HT1080 (cell line): ENCODE measurements around the gene FRMPD4. TPM values are rescaled to one million over a fixed set of nuclear protein-coding genes. Genes with fewer than 3 reads are reported as not detected.
A peak's percentile ranks its signal among the peaks of the same experiment; 100 is the strongest.

Experiments
- DNase-seq: peaks from one replicate; pipeline ENCODE4 v3.0.0-alpha.2; 2015; ENCODE audit warnings: low read depth
- total RNA-seq: library from RNA; depleted of rRNA; stranded (reverse); fragments of >200 nt; shearing (Covaris generic); gene quantifications from 2 replicates; pipeline ENCODE4 v1.2.3, GENCODE V29; 2014

The FRMPD4 gene
- total RNA-seq, 1 experiment from 2014 or later: 0.19 TPM

DNA sequence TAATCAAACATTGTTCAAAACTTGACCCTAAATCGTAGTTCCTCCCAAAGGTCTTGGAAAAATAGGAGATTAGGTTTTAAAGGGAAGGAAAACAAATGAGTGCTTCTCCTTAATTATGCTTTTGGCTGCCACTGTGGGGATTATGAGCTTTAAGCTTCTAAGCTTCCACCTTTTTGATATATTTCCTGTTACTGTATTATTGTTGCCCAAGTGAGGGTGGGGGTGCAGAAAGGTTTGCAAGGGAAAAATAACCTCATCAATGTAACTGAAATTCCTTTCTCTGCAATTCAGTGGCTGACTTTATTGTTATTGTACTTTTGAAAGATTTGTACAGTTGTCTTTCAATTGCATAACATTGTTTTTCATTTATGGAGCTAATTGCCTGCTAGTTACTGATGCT is 285.1 kb downstream of the FRMPD4 start:
- DNase-seq: no peak

DNA sequence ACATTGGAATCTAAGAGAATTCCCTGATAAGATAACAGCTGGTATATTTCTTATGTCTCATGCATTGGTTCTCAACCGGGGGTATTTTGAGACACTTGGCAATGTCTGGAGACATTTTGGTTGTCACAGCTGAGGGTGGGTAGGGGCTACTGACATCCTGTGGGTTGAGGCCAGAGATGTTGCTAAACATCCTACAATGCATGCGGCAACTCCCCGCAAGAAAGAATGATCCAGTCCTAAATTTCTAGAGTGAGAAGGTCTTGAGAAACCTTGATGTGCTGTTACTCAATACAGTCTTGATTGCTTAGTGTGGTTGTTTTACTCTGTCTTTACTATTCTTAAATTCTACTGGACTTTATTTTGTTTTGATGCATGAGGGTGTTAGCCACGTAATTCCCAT is 287.2 kb downstream of the FRMPD4 start:
- no peak for DNase-seq

DNA sequence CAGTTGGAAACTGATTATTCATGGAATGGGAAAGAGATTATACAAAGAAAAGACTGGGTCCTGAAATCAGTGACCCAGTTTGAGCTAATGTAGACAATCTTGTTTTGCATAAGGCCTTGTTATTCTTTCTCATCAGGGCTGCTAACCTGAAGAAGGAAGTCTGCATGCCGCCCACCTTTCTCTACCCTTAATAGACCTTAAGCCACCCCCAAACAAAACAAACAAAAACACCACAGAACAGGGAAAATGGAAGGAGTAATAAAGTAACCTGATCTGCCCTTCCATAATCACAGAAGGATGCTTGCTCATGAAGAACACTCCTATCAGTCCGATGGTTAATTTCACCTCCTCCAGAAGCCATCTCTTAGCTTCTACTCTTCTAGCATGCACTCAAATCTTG is 288.1 kb downstream of the FRMPD4 start:
- no peak for DNase-seq

DNA sequence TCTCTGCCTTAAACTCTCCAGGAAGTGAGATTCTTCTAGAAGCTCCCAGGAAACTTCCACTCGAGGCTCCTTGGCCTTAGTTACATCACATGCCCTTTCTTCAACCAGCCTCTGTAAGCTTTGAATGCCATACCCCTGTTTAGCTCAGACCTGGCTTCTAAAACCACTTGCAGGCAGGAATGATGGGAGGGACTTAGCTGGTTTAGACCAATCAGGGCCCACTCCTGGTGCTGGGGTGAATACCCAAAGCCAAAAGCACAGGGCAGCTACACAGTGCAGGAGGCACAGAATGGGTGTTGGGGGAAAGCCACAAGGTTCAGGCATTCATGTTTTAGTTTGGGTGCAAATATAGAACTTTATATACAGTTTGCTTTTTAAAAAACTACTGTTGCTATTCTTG is 296.2 kb downstream of the FRMPD4 start:
- no peak for DNase-seq

DNA sequence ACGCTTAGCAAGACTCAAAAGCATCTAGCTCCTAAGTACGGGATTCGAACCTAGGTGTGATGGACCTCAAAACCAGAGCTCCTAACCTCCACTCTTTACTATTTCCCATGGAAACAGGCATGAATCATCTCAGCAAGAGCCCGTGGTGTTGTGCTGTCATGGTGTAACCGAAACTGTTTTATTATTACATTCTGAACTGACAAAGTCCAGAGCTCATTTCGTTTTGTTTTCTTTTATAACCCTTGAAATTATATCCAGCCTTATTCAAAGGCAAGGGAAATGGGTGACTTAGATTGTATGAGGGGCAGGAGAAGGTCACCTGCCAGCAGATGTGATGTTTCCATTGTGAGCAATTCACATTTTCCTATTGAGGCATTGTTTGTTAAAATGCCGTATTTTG is 301.1 kb downstream of the FRMPD4 start:
- no peak for DNase-seq

DNA sequence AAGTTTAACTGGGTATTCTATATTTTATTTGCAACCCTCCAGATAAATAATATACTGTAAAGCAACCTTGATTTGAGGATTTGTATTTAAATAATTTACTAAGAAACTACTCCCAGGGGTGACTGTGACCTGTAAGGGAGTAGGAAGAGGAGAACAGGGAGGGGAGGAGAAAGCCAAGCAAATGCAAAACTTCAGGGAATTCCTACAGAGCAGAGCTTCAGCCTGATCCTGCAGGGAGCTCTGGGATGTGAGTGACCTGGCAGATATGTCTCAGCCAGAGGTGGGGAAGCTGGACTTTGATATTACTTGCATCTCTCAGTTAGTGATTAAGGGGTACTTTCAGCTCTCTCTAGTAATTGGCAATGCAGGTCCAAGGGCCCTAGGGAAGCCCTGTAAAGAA is 302.0 kb downstream of the FRMPD4 start:
- no peak for DNase-seq

DNA sequence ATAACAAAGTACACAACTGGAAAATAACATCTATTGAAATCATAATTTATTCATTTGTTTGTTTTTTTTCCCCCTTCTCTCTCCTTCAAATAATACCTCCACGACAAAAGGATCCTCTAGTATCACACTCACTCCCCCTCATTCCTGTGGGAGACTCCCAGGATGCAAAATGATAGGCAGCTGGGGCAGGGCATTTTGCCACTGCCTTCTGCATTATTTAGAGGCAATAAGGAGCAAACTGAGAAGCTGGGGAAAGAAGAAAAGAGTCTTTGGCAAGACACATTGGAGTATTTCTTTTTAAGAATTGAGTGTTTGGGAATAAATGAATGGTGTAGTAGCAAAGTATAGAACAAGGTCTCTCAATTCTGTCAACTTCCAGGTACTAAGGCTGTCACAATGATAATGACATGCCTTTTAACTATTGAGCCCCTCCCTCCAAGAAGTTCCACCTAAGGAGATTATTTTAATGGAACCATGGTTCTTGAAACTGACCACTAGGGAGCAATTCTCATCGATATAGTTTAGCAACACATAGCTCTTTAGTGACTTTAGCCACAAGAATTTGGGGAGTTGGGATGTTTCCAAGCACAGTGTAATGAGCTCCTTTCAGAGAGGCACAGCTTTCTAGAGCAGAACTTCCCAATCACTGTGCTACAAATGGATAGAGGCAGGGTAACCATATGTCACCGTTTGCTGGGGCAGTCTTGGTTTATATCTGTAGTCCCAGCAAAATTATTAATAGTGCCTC is 303.3 kb downstream of the FRMPD4 start:
- peak; percentile 42 for DNase-seq

DNA sequence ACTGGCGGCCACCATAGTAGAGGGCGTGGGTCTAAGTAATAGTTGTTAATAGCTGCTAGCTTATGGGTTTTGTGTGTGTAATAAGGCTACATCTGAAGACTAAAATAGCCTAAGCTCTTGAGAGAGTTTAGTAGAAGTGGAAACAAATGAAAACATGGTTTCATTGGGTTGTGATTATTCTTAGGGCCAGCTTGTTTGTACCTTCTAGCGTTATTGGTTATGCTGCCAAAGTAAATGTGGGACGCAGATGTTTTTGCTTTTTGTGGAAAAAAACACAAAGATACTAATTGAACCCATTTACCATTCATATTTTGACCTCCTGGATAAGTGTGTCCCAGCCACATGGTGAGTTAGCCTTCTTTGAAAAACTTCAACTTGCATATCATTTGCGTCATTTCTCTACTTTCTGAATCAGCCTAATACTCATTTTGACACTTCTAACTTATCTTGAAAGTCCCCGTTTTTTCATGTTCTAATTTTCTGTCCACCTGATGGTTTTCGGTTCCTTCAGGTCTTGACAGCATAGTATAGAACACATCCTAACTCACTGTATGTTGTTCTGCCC is 305.3 kb downstream of the FRMPD4 start:
- no peak for DNase-seq

DNA sequence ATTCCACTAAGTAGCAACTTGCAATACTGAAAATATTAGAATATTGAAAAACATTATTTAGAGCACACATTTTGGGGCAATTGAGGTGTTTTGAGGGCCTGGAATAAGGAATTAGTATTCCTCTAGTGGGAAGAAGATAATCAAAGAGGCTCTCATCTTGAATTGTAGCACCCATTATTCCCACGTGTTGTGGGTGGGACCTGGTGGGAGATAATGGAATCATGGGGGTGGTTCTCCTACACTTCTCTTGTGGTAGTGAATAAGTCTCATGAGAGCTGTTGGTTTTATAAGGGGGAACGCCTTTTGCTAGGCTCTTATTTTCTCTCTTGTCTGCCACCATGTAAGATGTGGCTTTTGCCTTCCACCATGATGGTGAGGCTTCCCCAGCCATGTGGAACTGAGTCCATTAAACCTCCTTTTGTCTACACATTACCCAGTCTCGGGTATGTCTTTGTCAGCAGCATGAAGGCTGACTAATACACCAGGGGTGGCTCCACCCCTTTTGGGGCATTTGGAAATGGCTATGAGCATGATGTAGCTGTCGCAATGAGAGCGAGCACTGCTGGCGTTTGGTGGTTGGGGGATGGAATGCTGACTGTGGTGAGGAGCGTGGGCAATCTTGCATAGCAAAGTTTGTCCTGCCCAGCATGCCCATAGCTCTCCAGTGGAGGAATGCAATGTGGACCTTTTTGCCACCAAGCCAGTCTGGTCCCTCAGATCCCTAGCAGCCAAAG is 308.2 kb downstream of the FRMPD4 start:
- peak; percentile 53 for DNase-seq

DNA sequence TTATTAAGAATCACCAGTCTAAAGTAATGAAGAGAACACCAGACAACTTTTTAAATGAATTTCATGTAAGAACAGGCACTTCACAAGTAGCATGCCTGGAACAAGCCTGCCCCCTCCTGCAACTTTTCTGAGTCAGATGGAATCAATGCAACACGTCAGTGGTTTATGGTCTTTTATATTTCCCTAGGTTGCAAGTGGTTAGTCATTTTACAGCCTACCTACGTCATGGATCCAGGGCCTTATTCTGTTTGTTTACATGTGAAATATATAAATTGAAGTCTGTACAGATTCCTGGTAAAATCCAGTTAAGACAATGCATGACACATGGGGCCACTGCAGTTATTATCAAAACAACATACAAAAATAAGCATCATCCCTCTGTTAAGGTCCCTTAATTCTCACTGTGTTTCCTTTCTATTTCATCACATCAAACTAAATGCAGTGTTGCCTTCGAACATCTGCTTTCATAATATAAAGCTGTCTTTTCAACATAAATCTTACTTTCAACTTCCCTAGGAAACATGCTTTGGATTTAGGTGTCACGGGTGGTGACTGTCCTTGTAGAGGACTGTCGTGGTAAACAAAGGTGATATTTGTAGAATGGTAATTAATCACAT is 309.3 kb downstream of the FRMPD4 start:
- DNase-seq: peak; percentile 79

DNA sequence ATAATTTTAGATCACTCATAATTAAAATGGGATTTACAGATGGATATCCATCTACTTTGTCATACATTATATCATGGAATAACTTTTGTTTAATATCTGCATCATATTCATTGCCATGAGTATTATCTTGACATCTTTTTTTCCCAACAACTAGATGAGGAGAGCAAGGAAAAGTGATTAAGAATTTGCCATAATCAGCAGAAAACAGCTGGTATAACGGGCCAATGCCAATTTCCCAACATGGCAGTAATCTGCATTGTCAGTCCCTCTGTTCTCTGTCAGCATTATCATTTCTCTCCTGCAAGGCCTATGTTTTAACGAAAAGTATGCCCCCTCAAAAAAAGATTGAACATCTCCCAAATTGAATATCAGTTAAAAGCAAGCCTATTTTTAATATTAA is 314.0 kb downstream of the FRMPD4 start:
- DNase-seq: no peak

DNA sequence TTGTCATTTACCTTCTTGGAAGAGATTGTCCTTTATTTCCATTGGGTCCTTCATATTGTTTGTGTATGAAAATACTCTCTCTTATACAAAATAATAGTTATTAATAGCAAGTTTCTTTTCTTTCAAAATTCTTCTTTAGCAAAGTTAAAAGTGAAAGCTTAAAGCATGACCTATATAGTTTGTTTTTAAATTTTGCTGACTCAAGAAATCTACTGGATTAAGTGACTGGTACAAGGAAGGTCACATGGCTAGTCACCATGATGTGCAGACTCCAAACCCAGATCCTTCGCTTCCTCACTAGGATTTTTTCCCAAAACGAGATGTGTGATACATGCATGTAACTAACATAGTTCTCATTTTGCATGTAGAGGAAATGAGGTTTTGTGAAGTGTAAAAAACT is 322.7 kb downstream of the FRMPD4 start:
- DNase-seq: no peak

DNA sequence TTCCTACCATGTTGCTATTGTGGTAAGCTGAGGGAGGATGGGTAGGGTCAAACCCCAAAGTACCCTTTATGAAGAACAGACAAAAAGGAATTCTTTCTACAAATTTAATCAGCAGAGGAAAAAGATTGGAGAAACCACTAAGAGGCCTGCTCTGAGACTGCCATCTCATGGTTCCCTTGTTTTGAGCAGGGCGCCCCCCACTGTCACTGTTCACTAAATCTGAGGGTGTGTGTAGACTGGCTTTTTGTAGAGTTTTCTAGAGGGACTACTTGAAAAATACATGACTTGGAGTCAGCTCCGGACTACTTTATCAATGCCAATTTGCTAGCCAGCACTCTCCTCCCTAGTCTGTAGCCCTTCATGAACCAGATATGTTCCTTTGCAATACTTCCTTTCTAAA is 324.8 kb downstream of the FRMPD4 start:
- DNase-seq: no peak

DNA sequence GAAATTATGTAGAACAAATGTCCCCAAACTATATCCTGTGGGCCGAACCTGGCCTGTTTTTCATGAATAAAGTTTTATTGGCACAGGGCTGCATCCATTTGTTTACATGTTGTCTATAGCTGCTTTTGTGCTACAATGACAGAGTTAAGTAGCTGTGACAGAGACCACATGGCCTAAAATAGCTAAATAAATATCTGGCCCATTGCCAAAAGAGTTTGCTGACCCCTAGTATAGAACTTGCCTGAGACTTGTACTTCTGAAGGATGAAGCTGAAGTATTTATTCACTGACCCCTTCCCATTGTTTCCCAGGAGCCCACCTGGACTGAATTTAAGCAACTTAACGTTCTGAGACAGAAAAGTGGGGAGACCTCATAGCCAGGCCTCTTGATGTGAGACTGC is 325.6 kb downstream of the FRMPD4 start:
- no peak for DNase-seq

DNA sequence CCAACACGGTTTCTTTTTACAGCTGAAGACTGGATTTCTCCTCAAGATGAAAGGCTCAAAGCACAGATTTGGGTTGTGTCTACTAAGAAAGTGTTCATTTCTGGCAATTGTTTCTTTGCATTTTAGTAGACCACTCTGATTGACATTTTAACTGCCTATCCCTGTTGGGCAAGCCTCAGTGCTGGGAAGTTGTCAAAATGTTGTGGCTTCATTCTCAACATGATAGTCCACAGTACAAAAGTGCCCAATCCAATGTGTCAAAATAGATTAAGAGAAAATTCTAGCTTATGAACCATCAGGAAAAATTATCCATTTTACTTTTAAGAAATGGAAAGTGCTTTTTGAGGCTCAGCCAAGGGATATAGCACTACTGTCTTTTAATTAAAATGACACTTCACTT is 329.0 kb downstream of the FRMPD4 start:
- no peak for DNase-seq

DNA sequence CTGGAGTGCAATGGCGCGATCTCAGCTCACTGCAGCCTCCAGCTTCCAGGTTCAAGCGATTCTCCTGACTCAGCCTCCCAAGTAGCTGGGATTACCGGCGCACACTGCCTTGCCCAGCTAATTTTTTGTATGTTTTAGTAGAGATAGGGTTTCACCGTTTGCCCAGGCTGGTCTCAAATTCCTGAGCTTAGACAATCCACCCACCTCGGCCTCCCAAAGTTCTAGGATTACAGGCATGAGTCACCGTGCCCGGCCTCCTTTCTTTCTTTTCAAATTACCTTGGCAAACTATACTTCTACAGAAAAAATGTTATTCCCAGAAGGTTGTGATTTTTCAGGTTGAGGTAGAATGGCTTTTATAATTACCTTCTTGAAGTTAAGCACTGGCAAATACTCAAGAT is 331.0 kb downstream of the FRMPD4 start:
- DNase-seq: peak; percentile 58

DNA sequence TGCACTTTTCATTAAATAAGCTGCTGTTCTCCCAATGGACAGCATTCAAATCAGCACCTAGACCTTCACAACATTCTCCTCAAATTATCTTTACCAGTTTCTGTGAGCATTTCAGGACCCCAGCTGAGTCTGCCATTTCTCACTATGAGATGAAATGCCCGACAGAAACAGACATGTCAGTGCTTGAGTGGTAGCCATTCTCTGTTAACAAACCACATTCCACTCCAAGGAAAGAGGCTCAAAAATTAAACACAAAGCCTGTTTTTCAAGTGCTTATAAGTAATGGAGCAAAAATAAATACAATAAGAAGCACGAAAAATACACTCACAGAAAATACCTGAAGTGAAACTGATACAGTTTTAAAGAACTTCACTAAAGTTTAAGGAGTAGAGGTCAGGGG is 332.8 kb downstream of the FRMPD4 start:
- DNase-seq: no peak

DNA sequence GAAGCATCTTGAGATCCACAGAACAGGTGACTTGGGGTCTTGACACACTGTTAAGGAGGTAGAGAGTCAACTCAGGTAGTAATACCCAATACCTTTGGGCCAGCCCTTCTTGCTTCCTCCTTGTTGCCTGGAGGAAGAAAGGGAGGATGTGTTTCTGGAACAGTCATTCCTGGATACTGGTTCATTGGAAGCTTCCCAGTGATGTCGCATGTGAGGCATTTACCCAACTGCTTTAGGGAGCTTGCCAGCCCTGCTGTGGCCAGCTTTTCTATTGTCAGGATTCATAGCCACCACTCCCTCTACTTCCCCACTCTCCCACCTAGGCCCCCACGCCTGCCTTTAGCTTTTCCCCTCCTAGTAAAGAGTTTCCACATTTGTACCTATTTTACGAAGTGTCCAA is 342.7 kb downstream of the FRMPD4 start:
- peak; percentile 43 for DNase-seq

DNA sequence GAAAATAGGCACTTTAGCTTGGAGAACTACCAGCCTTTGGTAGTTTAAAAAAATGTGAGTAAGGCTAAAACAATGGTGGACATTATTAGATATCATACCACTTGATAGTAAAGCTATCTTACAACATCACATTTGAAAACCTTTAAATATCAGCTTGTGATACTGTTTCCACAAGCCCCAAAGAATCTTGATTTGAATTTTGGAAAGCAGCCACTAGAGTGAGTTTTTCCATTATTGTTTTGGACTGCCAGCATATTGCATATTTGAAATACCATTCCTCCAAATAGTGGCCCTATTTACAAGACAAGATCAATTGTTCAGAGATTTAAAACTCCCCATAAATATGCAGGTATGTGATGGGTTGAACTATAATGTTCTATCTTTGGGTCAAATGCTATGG is 349.9 kb downstream of the FRMPD4 start:
- no peak for DNase-seq

DNA sequence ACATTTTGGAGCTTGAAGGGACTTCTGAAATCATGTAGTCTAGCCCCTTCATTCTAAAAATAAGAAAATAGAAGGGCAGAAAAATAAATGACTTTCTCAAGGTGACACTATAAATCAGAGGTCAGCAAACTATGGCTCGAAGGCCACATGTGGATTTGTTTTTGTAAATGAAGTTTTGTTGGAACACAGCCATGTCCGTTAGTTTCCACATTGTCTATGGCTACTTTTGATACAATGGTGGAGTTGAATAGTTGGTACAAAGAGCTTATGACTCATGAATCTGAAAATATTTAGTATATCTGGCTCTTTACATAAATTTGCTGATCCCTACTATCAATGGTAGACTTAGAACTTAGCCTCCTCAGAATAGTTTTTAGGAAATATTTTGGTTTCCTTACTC is 350.5 kb downstream of the FRMPD4 start:
- DNase-seq: no peak

DNA sequence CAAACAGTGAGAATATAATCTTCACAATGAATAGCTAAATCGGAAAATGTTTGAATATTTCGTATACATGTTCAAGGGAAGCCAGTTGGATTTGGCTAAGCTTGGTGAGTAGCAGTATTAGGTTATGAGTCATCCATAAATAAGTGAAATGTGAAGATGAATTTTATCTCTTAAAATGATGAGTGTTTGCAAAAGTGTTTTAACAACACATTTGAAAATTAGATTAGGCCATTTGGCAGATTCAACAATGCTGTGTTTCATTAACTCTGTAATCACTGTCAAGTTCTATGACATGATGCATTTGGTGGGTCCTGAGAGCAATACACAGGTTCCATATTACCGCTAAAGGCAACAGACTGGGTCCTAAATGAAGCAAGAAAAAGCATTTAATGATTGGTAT is 351.1 kb downstream of the FRMPD4 start:
- no peak for DNase-seq

DNA sequence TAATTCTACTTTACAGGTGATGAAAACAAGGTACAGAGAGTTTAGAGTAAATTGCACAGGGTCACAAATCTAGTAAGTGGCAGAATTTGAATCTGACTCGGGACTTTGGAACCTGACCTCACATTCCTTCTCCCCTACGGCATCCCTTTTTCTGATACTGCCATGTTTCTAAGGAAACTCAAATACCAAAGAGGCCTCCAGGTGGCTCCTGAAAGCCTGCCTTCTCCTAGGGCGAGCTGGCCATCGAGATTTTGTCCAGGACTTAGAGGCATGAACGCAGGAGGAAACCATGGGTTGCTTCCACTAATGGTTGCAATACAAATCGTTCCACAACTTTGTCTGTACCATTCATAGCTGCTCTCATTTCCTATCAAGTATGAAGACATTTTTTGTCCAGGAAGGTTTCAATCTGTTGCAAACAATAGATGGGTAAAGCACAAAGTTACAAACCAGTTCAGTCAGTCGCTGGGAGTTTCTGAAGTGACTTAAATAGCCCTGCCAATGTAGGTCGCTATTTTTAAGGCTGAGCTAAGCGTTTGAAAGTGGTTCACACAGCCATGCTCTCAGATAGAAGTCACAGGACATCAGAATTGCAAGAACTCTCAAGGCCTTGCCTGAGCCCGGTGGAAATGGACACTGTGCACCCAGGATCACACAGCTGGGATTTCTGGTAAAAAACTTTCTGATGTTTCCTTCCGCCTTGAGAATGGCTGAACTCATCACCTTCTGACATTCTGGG is 356.3 kb downstream of the FRMPD4 start:
- no peak for DNase-seq
